Naive thymus-derived CD4-positive, alpha-beta T cell (primary cell): Measurements from ENCODE around the gene DYRK1A. TPM values are rescaled to one million over a fixed set of nuclear protein-coding genes. Genes with fewer than 3 reads are reported as not detected.
A peak's percentile ranks its signal among the peaks of the same experiment; 100 is the strongest.

ENCODE experiments used
- ATAC-seq: fragments of 150-1000 bp; cut with Tn5 transposase; 2 replicates; pipeline ENCODE4 v1.10.0; 2021; ENCODE audit warnings: mild to moderate bottlenecking, moderate library complexity
- CTCF ChIA-PET: fragments of 350-600 bp; sonication (Branson Sonifier 250); formaldehyde crosslinking; loops from one replicate; lab custom pipeline; 2021; ENCODE audit warnings: antibody characterized with exemption; lab: Charles Lee
- POLR2A ChIA-PET: fragments of 350-600 bp; sonication (Branson Sonifier 250); formaldehyde crosslinking; loops from one replicate; lab custom pipeline; 2021; ENCODE audit warnings: antibody characterized with exemption, inconsistent platforms; lab: Charles Lee
- DNase-seq, 9 donors: peaks; one replicate each; pipeline versions ENCODE4 v3.0.0 to v3.0.0-alpha.2; 2020 to 2022; ENCODE audit warnings: mixed read lengths in 1 of 9
- H3K27ac ChIP-seq: one replicate; pipeline ENCODE4 v1.7.0; 2013; ENCODE audit warnings: mild to moderate bottlenecking, low read depth, low read length, moderate library complexity
- H3K27me3 ChIP-seq, 2 donors: one replicate each; pipeline ENCODE4 v1.7.0; 2013; ENCODE audit warnings: low read length in 2 of 2, mild to moderate bottlenecking in 2 of 2, moderate library complexity in 2 of 2; ENCODE audit not compliant: control insufficient read depth in 2 of 2, insufficient read depth in 2 of 2
- H3K36me3 ChIP-seq, 3 experiments: 1 replicate in 2 of 3; 2 replicates in 1 of 3; pipeline ENCODE4 v1.7.0; 2013; ENCODE audit warnings: low read length in 3 of 3, mild to moderate bottlenecking in 3 of 3, moderate library complexity in 1 of 3; ENCODE audit not compliant: insufficient read depth in 3 of 3, control insufficient read depth in 2 of 3
- H3K4me1 ChIP-seq, 2 donors: one replicate each; pipeline ENCODE4 v1.7.0; 2013; ENCODE audit warnings: low read length in 2 of 2, mild to moderate bottlenecking in 2 of 2, moderate library complexity in 1 of 2; ENCODE audit not compliant: control insufficient read depth in 2 of 2, insufficient read depth in 2 of 2
- H3K4me3 ChIP-seq: 2 replicates; pipeline ENCODE4 v1.7.0; 2013; ENCODE audit warnings: mild to moderate bottlenecking, low read length
- H3K9me3 ChIP-seq, 3 experiments: 1 replicate in 2 of 3; 2 replicates in 1 of 3; pipeline ENCODE4 v1.7.0; 2013; ENCODE audit warnings: low read length in 3 of 3; ENCODE audit not compliant: control insufficient read depth in 2 of 3
- H3K27ac Mint-ChIP-seq, 9 donors: one replicate each; pipeline ENCODE4 v1.8.0; 2020 to 2022; ENCODE audit warnings: mixed read lengths in 9 of 9, mild to moderate bottlenecking in 8 of 9, moderate library complexity in 5 of 9, inconsistent platforms in 2 of 9
- H3K27me3 Mint-ChIP-seq, 5 donors: one replicate each; pipeline ENCODE4 v1.8.0; 2021 to 2022; ENCODE audit warnings: mixed read lengths in 5 of 5, mild to moderate bottlenecking in 1 of 5
- H3K36me3 Mint-ChIP-seq, 5 donors: one replicate each; pipeline ENCODE4 v1.8.0; 2020 to 2022; ENCODE audit warnings: mixed read lengths in 5 of 5, mild to moderate bottlenecking in 3 of 5, inconsistent platforms in 1 of 5
- H3K4me1 Mint-ChIP-seq, 7 donors: one replicate each; pipeline ENCODE4 v1.8.0; 2020 to 2022; ENCODE audit warnings: mixed read lengths in 7 of 7, mild to moderate bottlenecking in 3 of 7, inconsistent platforms in 1 of 7
- H3K4me3 Mint-ChIP-seq, 10 donors: one replicate each; pipeline ENCODE4 v1.8.0; 2020 to 2022; ENCODE audit warnings: mild to moderate bottlenecking in 10 of 10, mixed read lengths in 10 of 10, moderate library complexity in 6 of 10, inconsistent platforms in 2 of 10
- H3K9me3 Mint-ChIP-seq, 11 donors: one replicate each; pipeline ENCODE4 v1.8.0; 2020 to 2022; ENCODE audit warnings: mixed read lengths in 11 of 11, mild to moderate bottlenecking in 4 of 11, inconsistent platforms in 1 of 11, moderate library complexity in 1 of 11
- intact Hi-C, 2 donors: fragments of 100-400 bp; cut with micrococcal nuclease; formaldehyde crosslinking; loops; one replicate each; pipeline ENCODE4 v1.15.1; 2023
- polyA plus RNA-seq, 2 donors: library from polyadenylated mRNA; unstranded; fragments of 300-500 nt; fragmentation: Illumina TruSeq; gene quantifications; one replicate each; pipeline ENCODE4 v1.2.3, GENCODE V29; 2021
- total RNA-seq, 6 experiments: library from RNA in 5 of 6; stranded (reverse) in 5 of 6; gene quantifications; 1 replicate in 5 of 6; 2 replicates in 1 of 6; pipeline ENCODE4 v1.2.3 and lab custom pipeline; 2021 to 2026

Gene DYRK1A
- total and polyA plus RNA-seq, 7 experiments from 2014 or later: 3.3 to 142 (median 118) TPM

GRCh38 chr21:37484535-37485474 lies 118.2 kb downstream of the DYRK1A start:
- H3K27me3 Mint-ChIP-seq: no peaks in the 10 kb centered on the region
- POLR2A ChIA-PET: no interaction called here
- no peaks in the 10 kb centered on the region for H3K9me3 Mint-ChIP-seq
- Histone ChIP-seq H3K4me1 (no peaks in the 10 kb centered on the region), H3K36me3 (peaks cover 0 to 45% (median 14%) of the 10 kb centered on the region in 3 experiments), H3K27ac (no peak overlapping the region), H3K27me3 (no peaks in the 10 kb centered on the region), H3K9me3 (no peaks in the 10 kb centered on the region), H3K4me3 (no peak overlapping the region)
- no peak overlapping the region for H3K4me3 Mint-ChIP-seq
- H3K4me1 Mint-ChIP-seq: peaks cover 0 to 33% (median 27%) of the 10 kb centered on the region in 7 donors
- H3K27ac Mint-ChIP-seq: peak overlapping the region in 6 of 9 donors; percentile 29 to 85 (median 41)
- intact Hi-C loops: no loop called here
- no peak for ATAC-seq
- H3K36me3 Mint-ChIP-seq: peaks cover 8 to 34% (median 12%) of the 10 kb centered on the region in 5 donors
- no peak for DNase-seq
- CTCF ChIA-PET: interaction anchor here (0.6 kb wide), 1 partner anchor 136 kb away, joined by 3 read pairs; no protein-coding TSS in a partner anchor

GRCh38 chr21:37489553-37489952 lies 123.0 kb downstream of the DYRK1A start:
- ChIA-PET POLR2A (interaction anchor here (0.7 to 0.8 kb wide), 3 partner anchors 15 to 915 kb away, joined by 3 read pairs; no protein-coding TSS in a partner anchor), CTCF (interaction anchor here (0.6 to 0.7 kb wide), 2 partner anchors 17 to 43 kb away, joined by 3 to 7 read pairs; no protein-coding TSS in a partner anchor)
- Histone ChIP-seq H3K4me1 (no peaks in the 10 kb centered on the region), H3K9me3 (no peaks in the 10 kb centered on the region), H3K27me3 (no peaks in the 10 kb centered on the region), H3K4me3 (no peak overlapping the region), H3K36me3 (peaks cover 4 to 41% (median 6%) of the 10 kb centered on the region in 3 experiments), H3K27ac (no peak overlapping the region)
- intact Hi-C loops: no loop called here
- Mint-ChIP-seq H3K27ac (peak overlapping the region in 4 of 9 donors; percentile 43 to 75 (median 68)), H3K36me3 (peaks cover 3 to 33% (median 22%) of the 10 kb centered on the region in 5 donors), H3K9me3 (no peaks in the 10 kb centered on the region), H3K4me3 (no peak overlapping the region), H3K4me1 (peaks cover 2 to 50% (median 33%) of the 10 kb centered on the region in 7 donors), H3K27me3 (no peaks in the 10 kb centered on the region)
- ATAC-seq (no peak), DNase-seq (no peak)

GRCh38 chr21:37490084-37490483 lies 123.5 kb downstream of the DYRK1A start:
- H3K27ac Mint-ChIP-seq: peak overlapping the region in 2 of 9 donors; percentile 47 to 63
- Histone ChIP-seq H3K4me1 (no peaks in the 10 kb centered on the region), H3K27ac (no peak overlapping the region), H3K9me3 (no peaks in the 10 kb centered on the region), H3K27me3 (no peaks in the 10 kb centered on the region), H3K4me3 (no peak overlapping the region), H3K36me3 (peaks cover 4 to 40% (median 6%) of the 10 kb centered on the region in 3 experiments)
- peaks cover 2 to 48% (median 33%) of the 10 kb centered on the region in 7 donors for H3K4me1 Mint-ChIP-seq
- intact Hi-C loops: no loop called here
- H3K4me3 Mint-ChIP-seq: no peak overlapping the region
- no peak for DNase-seq
- CTCF ChIA-PET: interaction anchor here (0.7 kb wide), 1 partner anchor 16 kb away, joined by 7 read pairs; no protein-coding TSS in a partner anchor
- no peaks in the 10 kb centered on the region for H3K27me3 Mint-ChIP-seq
- POLR2A ChIA-PET: no interaction called here
- peaks cover 3 to 33% (median 22%) of the 10 kb centered on the region in 5 donors for H3K36me3 Mint-ChIP-seq
- H3K9me3 Mint-ChIP-seq: no peaks in the 10 kb centered on the region
- ATAC-seq: no peak

GRCh38 chr21:37496972-37497371 lies 130.4 kb downstream of the DYRK1A start:
- DNase-seq (peak in 1 of 9 donors; percentile 10), ATAC-seq (no peak)
- Mint-ChIP-seq H3K36me3 (peaks cover 0 to 43% (median 29%) of the 10 kb centered on the region in 5 donors), H3K27ac (peak overlapping the region in 3 of 9 donors; percentile 8 to 71 (median 36)), H3K27me3 (no peaks in the 10 kb centered on the region), H3K4me1 (peaks cover 7 to 57% (median 29%) of the 10 kb centered on the region in 7 donors), H3K4me3 (no peak overlapping the region), H3K9me3 (no peaks in the 10 kb centered on the region)
- ChIA-PET CTCF (interaction anchor here (1.4 kb wide), 1 partner anchor 15 kb away, joined by 3 read pairs; no protein-coding TSS in a partner anchor), POLR2A (no interaction called here)
- no peaks in the 10 kb centered on the region for H3K4me1 ChIP-seq
- no peaks in the 10 kb centered on the region for H3K9me3 ChIP-seq
- no peak overlapping the region for H3K27ac ChIP-seq
- H3K36me3 ChIP-seq: peaks cover 0 to 27% (median 6%) of the 10 kb centered on the region in 3 experiments
- H3K27me3 ChIP-seq: no peaks in the 10 kb centered on the region
- H3K4me3 ChIP-seq: no peak overlapping the region
- intact Hi-C loops: loop anchor here in 1 of 2 donors (1.0 to 5.0 kb wide), 3 partner anchors 35 to 276 kb away; no protein-coding TSS in a partner anchor

GRCh38 chr21:37498664-37499063 lies 132.1 kb downstream of the DYRK1A start:
- Histone ChIP-seq H3K4me1 (no peaks in the 10 kb centered on the region), H3K4me3 (no peak overlapping the region), H3K27ac (no peak overlapping the region), H3K27me3 (no peaks in the 10 kb centered on the region), H3K9me3 (no peaks in the 10 kb centered on the region), H3K36me3 (peaks cover 0 to 27% (median 5%) of the 10 kb centered on the region in 3 experiments)
- Mint-ChIP-seq H3K36me3 (peaks cover 6 to 44% (median 29%) of the 10 kb centered on the region in 5 donors), H3K27me3 (no peaks in the 10 kb centered on the region), H3K27ac (peak overlapping the region in 3 of 9 donors; percentile 27 to 71 (median 63)), H3K4me3 (no peak overlapping the region), H3K4me1 (peaks cover 7 to 57% (median 41%) of the 10 kb centered on the region in 7 donors), H3K9me3 (no peaks in the 10 kb centered on the region)
- ChIA-PET CTCF (no interaction called here), POLR2A (no interaction called here)
- ATAC-seq: no peak
- DNase-seq: no peak
- intact Hi-C loops: loop anchor here in 1 of 2 donors (5.0 kb wide), 2 partner anchors 36 to 64 kb away; no protein-coding TSS in a partner anchor

GRCh38 chr21:37502947-37503346 lies 136.4 kb downstream of the DYRK1A start:
- Histone ChIP-seq H3K27ac (no peak overlapping the region), H3K4me3 (no peak overlapping the region), H3K36me3 (peaks cover 22 to 51% (median 30%) of the 10 kb centered on the region in 3 experiments), H3K4me1 (no peaks in the 10 kb centered on the region), H3K27me3 (no peaks in the 10 kb centered on the region), H3K9me3 (no peaks in the 10 kb centered on the region)
- H3K36me3 Mint-ChIP-seq: peaks cover 6 to 48% (median 34%) of the 10 kb centered on the region in 5 donors
- peaks cover 6 to 52% (median 39%) of the 10 kb centered on the region in 7 donors for H3K4me1 Mint-ChIP-seq
- H3K4me3 Mint-ChIP-seq: no peak overlapping the region
- no peak for ATAC-seq
- no peaks in the 10 kb centered on the region for H3K9me3 Mint-ChIP-seq
- ChIA-PET POLR2A (interaction anchor here (0.6 kb wide), 1 partner anchor 302 kb away, joined by 3 read pairs; no protein-coding TSS in a partner anchor), CTCF (no interaction called here)
- intact Hi-C loops: loop anchor here in 1 of 2 donors (10.0 kb wide), 1 partner anchor 338 kb away; no protein-coding TSS in a partner anchor
- H3K27ac Mint-ChIP-seq: peak overlapping the region in 7 of 9 donors; percentile 17 to 81 (median 56)
- H3K27me3 Mint-ChIP-seq: no peaks in the 10 kb centered on the region
- no peak for DNase-seq
